HT-29 (cell line): ENCODE data around the gene GABBR2. TPM values are rescaled to one million over a fixed set of nuclear protein-coding genes. Genes with fewer than 3 reads are reported as not detected.

Experiments
- DNase-seq: peaks from one replicate; pipeline ENCODE4 v3.0.0-alpha.2; 2015; ENCODE audit warnings: low spot score
- total RNA-seq: library from RNA; depleted of rRNA; stranded (reverse); fragments of >200 nt; shearing (Covaris generic); gene quantifications from 2 replicates; pipeline ENCODE4 v1.2.3, GENCODE V29; 2014; rRNA removed

Gene GABBR2
- not detected in 2 replicates for total RNA-seq

DNA sequence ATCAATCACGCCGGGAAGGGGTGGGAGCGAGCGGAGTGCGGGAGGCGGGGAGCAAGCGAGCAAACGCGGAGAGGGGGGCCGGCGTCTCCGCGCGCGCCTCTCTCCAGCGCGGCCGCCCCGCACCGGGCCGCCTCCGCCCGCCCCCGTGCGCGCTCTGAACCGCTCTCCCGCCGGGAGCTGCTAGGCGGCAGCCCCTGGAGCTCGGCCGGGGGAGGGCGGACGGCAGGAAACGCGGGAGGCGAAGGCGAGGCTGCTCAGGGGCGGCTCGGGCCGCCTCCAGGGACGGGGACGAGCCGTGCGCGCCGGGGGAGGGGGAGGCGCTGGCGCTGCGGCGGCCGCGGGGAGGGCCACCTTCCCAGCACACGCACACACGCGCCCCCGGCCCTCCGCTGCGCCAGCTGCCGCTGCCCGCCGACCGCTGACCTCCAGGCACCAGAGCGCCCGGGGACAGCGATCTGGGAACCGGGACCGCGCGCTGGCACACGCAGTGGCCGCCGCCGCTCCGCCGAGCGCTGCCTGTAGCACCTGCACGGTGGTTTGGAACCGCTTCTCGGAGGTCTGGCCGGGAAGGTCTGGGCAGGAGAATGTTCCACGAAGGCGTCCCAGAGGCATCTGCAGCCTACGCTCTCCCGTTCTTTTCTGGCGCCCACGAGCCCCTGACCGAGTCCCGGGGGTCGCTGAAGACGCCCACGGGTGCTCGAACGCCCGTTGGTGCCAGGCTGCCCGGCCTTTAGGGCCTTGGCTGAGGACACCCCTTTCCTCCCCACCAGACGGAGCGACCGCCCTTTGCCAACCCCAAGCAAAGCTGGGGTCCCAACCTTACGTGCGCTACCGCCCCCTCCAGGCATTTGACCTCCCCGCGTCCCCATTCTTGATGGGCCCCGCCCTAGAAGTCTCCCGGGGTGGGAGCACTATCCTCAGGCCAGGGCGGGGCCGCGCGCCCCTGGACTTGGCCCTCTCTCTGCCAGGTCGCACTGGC lies at the start of gene GABBR2:
TSS of gene GABBR2 (minus strand) at position 3 of the 979 bp plus-strand sequence. CDS start 198 bp downstream, outside the sequence.
- no peak for DNase-seq

DNA sequence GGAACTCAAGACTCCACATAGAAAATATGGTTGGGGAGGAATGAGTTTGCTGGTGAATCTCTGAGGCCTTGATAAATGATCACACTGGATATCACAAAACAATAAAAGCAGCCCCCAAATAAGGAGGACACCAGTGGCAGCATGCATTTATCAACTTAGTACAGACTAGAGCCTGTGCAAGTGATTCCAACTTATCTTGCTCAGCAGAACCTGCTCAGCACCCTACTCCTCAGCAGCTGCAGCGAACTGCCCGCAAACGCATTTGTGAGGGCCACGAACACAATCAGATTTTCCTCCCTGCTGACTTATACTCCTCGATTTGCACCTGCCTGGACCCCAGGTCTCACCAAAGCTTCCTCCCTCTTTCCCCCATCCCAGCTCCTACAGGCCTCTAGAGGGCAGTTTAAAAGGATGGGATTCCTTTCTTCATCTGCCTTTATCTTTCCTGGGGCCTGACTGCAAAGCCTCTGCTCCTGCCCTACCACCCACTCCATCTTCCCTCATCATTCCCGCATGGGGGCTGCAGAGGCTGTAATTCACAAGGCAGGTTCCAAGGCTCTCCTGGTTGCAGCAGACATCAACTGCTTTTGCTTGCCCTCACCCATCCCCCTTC lies 46.4 kb upstream of the GABBR2 start:
- no peak for DNase-seq

DNA sequence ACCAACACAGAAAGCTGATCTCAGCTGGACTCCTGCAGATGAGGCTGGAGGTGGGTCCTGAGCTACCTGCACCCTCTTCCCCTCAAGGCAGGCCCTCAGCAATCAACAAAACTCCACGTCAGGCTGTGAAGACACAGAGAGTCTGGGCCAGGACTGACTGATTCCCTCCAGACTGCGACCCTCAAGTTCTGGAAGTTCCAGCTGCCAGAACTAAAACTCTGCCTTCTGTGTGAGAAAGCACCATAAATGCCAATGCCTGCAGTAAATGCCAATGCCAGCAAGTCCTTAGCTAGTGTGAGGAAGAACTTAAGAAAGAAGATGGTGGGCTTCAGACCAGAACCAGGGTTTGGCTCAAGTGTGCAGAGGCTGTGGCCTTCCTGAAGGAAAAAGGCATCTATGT lies 42.5 kb upstream of the GABBR2 start:
- DNase-seq = no peak

DNA sequence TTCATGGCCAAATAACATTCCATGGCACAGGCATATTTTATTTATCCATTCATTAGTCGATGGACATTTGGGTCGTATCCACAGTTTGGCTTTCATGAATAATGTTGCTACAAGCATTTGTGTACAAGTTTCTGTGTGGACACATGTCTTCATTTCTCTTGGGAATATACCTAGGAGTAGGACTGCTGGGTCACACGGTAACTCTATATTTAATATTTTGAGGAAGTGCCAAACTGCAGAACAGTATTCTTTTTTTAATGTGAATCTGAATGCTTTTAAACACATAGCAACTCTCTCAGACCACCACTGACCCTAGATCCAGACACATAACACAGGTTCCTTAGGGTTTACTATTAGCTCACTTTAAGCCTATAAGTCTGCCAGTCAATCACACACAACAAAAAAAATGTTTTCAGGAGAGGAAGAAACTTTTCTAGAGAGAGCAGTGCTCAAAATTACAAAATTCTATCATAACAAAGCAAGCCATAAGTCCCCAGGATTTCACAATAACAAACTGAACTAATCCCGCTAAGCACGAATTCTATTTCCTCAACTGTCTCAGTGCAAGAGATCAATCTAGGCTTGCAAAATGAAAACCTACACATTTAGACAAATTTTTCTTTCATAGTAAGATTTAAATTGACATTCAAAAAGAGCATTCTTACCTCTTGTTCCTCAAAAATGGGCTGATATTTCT lies 41.8 kb upstream of the GABBR2 start:
- no peak for DNase-seq

DNA sequence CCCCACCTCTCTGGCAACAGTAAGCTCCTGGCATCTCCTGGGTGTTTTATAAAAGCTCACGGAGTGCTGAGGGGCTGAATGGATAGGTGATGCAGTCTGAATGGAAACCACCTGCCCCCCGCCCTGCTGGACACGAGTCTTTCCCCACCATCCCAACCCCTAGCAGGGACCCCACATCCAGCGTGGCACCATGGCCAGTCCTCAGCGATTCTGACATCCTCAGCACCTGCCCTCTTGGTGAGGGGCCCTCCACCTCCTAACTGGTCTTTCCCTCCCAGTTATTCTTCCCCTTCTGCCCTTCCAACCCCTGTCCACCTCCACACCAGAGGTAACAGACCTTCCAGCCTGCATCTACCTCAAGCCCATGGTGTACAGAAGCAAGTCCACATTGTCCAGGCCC lies 38.7 kb upstream of the GABBR2 start:
- no peak for DNase-seq

DNA sequence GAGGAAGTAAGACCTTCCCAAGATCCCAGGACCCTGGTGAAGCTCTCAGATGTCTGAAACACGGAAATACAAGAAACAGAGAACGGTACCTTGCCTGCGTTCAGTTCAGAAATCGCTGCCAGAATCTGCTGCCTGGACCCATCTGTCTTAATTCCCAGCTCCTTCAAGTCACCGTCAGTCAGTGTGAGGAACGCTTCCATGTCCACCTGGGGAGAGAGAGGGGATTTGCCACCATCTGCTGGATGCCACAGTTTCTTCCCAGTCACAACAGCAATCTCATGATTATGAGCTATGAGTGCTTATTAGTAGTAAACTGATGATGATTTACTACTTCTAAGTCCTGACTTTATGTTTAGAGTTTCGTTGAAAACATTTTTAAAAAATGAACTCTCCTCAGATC lies 36.7 kb upstream of the GABBR2 start:
- DNase-seq = no peak

DNA sequence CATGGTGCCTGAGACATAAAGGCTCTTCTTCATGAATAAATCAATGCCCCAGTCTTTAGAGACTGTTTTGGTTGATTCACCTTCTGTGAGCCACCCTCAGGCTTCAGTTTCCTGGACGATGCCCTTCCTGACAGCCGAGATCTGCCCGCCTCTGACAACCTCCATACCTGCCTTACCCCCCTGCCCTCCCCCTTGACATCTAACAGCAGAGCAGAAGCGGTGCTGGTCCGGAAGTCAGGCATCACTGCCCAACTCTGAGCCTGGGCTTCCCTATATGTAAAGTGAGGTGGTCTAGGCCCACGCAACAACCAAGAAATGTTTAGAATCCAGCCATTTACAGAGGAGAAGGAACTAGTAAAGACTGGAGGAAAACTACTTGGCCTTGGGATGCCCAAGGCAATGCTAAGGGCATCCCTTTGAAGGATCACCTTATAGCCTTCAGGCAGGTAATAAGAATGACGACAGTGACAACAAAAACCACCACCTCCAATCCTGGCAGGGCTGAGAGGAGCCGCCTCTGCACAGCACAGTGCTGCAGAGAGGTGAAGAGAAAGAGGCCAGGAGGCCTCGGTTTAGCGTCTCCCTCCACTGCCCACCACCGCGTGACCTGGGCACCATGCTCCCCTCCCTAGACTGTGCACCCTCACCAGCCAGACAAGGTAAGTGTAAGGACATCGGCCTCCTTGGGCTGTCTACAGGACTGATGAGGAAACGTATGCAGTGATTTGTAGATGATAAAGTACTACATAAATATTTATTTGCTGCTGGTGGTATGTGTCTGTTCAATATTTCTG lies 35.3 kb upstream of the GABBR2 start:
- DNase-seq = no peak

DNA sequence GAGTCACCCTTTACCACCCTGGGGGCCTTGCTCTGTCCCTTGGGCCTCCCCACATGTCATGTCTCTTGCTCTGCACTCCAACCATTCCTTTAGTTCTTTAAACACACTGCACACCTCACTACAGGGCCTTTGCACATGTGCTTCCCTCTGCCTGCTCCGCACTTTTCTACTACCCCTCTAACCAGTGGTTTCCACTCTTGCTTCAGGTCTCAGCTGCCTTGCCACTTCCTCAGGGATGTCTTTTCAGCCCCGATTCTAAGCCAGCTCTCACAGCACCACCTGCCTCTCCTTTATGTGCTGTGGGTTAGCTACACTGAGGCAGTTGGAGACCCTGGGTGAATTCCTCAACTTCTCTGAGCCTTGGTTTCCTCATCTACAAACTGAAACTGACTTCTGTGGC lies 34.6 kb upstream of the GABBR2 start:
- DNase-seq = no peak

DNA sequence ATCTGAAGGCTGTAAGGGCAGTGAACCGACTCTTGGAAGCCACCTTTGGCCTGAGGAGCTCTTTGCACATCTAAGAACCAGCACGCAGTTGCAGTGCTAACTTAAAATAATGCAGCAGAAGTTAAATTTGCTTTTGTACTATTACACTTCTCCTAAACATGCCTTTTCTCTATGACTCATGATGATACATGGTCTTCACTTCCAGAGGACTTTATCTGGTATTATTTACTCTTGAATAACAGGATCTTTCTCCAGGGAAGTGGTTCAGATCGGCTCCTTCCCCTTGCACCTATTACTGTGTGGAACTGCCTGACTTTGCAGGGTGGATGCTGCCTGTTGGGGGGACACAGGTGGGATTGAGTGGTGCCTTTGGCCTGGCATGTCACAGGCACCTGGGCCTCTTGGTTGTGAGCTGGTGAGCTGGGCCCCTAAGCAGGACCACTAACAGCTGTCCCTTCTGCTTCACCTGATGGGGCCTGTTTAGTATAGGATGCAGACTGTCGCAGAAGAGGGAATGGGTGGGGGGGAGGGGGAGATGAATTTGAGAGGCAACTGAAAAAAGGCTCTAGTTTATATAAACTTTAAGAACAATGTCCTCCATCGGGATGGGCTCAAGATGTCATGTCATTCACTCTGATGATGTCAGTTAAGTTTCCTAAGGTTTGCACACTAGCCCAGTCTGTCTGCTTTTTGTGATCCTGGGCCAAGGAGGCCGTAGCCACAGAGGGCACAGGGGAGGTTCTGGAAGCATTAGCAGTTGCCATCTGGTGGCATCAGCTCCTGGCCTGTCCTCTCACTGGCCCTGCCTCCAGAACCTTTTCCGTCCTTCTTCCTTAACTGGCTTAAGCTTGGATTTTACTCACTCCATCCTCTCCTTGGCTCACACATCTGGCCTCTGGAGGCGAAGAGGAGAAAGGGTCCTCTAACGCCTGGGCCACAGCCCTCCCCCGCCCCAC lies 33.9 kb upstream of the GABBR2 start:
- no peak for DNase-seq

DNA sequence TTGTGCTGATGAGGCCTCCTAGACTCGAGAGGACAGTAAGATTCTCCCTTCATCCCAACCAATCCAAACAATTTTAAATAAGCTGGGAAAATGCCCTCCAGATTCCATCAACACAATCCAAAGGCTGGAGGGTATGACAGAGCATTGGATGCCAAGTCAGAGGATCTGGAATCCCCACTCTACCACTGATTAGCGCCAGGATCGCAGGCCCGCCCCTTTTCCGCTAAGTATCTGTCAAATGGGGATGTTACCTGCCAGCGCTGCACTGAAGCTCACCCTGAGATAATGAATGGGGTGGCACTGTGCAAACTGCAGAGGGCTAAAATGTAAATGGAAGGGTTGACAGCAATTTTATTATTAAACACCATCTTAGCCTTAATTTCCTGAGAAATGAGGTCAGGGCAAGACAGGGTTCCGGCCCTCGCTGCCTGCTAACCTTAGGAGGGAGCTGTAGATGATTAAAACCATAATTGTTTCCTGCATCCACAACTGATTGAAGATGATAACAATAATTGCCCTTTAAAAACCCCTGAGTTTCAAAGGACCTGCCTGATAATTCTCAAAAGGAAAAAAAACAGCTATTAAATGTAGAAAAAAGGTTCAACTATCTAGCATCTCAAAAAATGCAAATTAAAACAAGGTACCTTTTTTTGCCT lies 31.6 kb upstream of the GABBR2 start:
- no peak for DNase-seq

DNA sequence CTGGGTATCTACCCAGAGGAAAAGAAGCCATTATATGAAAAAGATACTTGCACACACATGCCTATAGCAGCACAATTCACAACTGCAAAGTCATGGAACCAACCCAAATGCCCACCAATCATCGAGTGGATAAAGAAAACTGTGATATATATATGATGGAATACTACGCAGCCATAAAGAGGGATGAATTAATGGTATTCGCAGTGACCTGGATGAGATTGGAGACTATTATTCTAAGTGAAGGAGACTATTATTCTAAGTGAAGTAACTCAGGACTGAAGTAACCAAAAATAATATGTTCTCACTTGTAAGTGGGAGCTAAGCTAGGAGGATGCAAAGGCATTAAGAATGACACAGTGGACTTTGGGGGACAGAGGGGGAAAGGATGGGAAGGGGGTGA lies 30.0 kb upstream of the GABBR2 start:
- no peak for DNase-seq

DNA sequence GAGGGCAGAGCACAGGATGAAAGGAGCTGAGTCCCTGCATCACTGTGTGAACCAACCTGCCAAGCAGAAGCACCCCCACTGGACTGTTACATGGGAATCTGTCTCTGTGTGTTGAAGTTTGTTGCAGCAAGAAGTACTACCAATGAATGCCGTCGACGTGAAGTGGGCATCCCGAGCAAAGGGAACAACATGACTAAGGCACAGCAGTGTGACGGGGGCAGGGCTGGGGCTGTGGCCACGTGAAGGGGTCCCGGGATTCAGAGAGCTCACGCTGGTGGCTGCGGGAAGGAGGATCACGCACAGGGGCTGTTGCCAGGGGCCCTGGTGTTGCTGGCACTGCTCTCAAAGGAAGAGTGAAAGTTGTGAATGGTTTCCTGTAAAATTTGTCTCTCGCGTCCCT lies 27.5 kb upstream of the GABBR2 start:
- no peak for DNase-seq

DNA sequence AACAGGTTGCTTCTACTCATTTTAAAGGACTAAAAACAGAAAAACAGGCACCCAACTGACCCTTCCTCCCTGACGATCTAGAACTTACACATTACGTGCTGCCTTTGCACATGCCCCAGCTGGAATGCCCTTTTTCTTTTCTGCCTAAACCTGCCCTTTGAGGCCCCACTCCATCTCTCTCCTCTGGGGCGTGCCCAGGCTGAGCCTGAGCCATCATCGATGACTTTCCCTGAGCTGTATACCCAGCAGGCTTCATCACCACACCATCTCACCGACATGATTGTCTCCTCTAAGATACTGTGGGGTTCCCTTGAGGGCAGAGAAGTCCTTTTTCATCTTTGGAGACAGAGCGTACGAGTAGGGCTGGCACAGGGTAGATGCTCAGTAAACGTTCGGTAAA lies 24.1 kb upstream of the GABBR2 start:
- no peak for DNase-seq

DNA sequence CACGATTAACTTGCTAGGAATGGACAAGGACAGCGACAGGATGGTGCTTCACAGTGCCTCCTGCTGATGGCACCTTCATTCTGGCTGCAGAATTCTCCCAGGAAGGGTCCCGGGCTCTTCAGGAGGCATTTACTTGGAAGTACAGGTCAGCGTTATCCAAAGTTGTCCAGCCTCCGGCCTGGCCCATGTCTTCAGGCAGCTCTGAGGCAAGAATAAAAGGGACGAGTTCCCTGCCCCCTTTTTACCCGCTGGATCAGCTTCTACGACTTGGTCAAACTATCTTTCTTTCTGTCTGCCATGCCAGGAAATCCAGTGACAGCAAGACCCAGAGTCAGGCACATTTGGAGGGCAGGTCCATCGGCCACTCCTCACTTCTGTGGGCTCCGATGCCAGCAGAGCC lies 23.4 kb upstream of the GABBR2 start:
- no peak for DNase-seq

DNA sequence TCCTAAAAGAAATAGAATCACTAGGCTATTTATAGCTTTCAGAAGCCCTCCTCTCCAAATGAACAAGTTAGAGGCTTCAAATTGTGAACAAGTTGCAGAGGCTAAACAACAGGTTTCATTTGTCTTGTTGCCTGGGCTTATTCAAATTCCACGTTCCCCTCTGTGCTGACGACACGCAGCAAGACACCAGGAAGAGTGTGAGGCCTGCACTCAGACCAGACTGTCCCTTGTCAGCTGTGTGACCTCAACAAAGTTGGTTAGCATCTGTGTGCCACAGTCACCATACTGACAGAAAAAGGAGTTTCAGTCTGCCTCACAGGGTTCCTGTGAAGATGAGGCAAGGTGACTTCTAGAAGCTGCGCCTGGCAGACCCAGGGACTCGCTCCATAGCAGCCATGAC lies 22.1 kb upstream of the GABBR2 start:
- DNase-seq = no peak

DNA sequence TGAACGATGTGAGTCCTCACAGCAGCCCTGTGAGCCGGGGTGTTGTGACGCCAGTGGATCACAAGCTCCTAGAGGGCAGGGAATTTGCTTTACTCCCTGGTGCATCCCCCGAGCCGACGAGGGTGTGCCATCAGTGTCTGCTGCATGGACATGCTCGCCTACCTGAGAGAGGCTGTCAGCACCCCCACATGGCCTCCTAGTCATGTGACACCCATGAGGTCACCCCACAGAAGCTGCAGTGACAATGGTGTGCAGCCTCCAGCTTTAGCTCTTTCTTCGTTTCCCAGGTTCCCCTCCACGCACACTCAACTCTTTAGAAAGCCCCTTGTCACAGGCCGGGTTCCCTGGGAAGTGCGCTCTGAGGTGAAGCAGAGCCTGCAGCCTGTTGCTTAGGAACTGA lies 19.8 kb upstream of the GABBR2 start:
- no peak for DNase-seq

DNA sequence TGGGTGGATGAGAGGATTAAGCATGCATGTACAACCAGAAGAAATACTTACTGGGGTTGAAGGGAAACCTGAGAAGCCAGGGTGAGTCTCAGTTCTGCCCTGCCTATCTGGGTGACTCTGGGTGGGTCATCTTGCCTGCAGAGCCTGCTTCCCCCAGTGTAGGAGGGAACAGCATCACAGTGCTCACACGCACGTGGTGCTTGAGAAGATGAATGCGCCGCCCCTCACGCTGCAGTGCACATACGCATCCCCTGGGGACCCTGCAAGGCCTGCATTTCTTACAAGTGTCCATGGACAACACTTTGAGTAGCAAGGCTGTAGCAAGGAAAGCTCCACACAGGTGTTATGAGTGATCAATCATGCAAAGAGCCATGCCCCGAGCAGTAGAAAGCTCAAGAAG lies 18.7 kb upstream of the GABBR2 start:
- DNase-seq = no peak

DNA sequence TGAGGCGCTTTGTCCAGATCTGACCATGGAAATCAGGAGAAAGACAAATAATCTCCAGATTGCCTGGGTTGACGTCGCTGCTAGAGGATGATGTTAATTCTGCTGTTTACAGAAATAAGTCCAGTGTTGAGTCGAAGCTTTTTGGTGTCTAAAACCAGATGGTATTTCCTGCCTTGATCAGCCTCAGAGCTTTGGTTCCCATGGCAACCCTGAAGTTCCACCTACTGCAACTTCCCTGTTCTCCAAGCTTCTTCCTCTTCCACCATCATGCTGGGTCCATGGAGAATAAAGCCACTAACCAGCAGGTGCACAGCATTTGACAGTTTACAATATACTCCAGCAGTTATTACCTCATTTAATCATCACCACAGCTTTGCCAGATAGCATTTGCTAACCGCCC lies 18.0 kb upstream of the GABBR2 start:
- no peak for DNase-seq

DNA sequence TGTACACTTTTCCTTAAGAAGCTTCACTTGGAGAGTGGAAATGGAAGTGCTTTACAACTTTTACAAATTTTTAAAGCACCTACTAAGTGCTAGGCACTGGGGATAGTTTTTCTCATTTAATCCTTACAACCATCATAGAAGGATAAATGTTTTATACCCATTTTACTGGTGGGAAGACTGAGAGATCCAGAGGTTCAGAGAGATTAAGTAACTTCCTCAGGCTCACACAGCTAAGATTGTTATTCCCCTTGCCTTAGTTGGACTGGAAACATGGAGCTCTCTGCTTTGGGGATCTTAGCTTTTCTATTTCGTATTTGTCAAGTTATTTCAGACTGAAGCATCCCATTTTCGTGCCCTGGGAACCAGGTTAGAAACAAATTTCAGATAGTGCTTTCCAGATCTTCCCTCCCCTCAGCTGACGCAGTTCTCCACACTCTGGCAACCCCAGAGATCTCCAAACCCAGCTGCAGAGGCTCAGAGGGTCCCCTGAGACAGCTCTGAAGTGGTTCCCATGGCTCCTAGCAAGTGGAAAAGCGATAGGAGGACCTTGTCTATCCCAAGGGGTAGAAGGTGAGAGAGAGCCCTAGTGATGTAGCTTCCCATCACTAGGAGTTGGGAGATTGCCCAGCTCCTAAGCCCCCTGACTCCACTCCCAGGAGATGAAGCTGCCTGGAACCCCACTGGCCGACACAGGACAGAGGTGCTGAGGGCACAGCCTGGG lies 16.2 kb upstream of the GABBR2 start:
- no peak for DNase-seq
